OCI-LY3 (cell line): Measurements from ENCODE around the gene CDHR3.

ENCODE experiments used
- CTCF ChIP-seq: fragments of 200-600, 300-600 bp; sonication (generic); IDR thresholded peaks from 2 replicates; pipeline ENCODE4 v1.5.1; 2014; ENCODE audit warnings: antibody characterized with exemption, low read length, low read depth
- EZH2phosphoT487 ChIP-seq: fragments of 200-600 bp; shearing (Covaris generic); IDR thresholded peaks from 2 replicates; pipeline ENCODE4 v1.6.1; 2018; ENCODE audit warnings: antibody characterized with exemption, mixed run types, low read depth

GRCh38 chr7:106045586-106045985 is 82.5 kb downstream of the CDHR3 start:
- no peak for TF ChIP-seq CTCF
- no peak for TF ChIP-seq EZH2phosphoT487
